Body of pancreas (tissue), 4 donors: ENCODE results near the gene GEMIN2.

Experiments used
- CTCF ChIP-seq, 7 experiments: fragments of 450-650 bp in 4 of 7; fragments of 200-600 bp in 3 of 7; sonication (generic) in 3 of 7; IDR thresholded peaks; one replicate each; pipeline ENCODE4 v1.5.1; 2016 to 2019; ENCODE audit warnings: antibody characterized with exemption in 7 of 7
- POLR2A ChIP-seq, 3 donors: fragments of 450-650 bp; IDR thresholded peaks; one replicate each; pipeline ENCODE4 v1.6.1; 2016; ENCODE audit warnings: antibody characterized with exemption in 3 of 3, mild to moderate bottlenecking in 2 of 3

GRCh38 chr14:39181026-39181692 is 67.0 kb downstream of the GEMIN2 start:
- TF ChIP-seq POLR2A (IDR thresholded peaks at IDR 0.05) (no peak), CTCF (IDR thresholded peaks at IDR 0.05) (no peak)
